NB4 (cell line): ENCODE data around the gene PDGFD.

Source experiments
- DNase-seq: peaks from one replicate; pipeline ENCODE4 v3.0.0; 2010; ENCODE audit warnings: low read depth
- H3K4me3 ChIP-seq: one replicate; pipeline ENCODE4 v1.5.1; 2011; ENCODE audit warnings: mild to moderate bottlenecking, low read depth, low read length, moderate library complexity
- CTCF ChIP-seq: IDR thresholded peaks from one replicate; pipeline ENCODE4 v1.5.1; 2012; ENCODE audit warnings: low read depth, low read length
- MAX ChIP-seq: IDR thresholded peaks from 2 replicates; pipeline ENCODE4 v1.6.1; 2011; ENCODE audit warnings: low read depth, low read length
- MYC ChIP-seq: IDR thresholded peaks from 2 replicates; pipeline ENCODE4 v1.6.1; 2011; ENCODE audit warnings: low read depth, low read length
- POLR2A ChIP-seq: IDR thresholded peaks from 2 replicates; pipeline ENCODE4 v1.6.1; 2011; ENCODE audit warnings: mild to moderate bottlenecking; ENCODE audit not compliant: insufficient read length; ENCODE audit errors: extremely low read depth

PDGFD gene

GRCh38 chr11:104183593-104183992, 19.6 kb upstream of the PDGFD start:
- no peak for DNase-seq
- TF ChIP-seq MYC (no peak), MAX (no peak), CTCF (no peak), POLR2A (no peak)
- H3K4me3 ChIP-seq: no peak overlapping the region

- TF ChIP-seq CTCF: no peak
- TF ChIP-seq POLR2A: no peak
- no peak for TF ChIP-seq MYC
- DNase-seq: no peak
- no peak overlapping the region for H3K4me3 ChIP-seq
Observed at GRCh38 chr11:104175769-104176168, 11.8 kb upstream of the PDGFD start.

- TF ChIP-seq POLR2A: no peak
- TF ChIP-seq CTCF: no peak
- no peak for TF ChIP-seq MYC
- no peak for TF ChIP-seq MAX
- no peak for DNase-seq
- H3K4me3 ChIP-seq: no peak overlapping the region
Observed at GRCh38 chr11:104169091-104169490, 5.1 kb upstream of the PDGFD start.

- no peak for DNase-seq
- H3K4me3 ChIP-seq: no peak overlapping the region
- TF ChIP-seq MYC (no peak), MAX (no peak), CTCF (no peak), POLR2A (no peak)
Observed at GRCh38 chr11:104165014-104165413, 1.1 kb upstream of the PDGFD start.

- DNase-seq: no peak
- no peak overlapping the region for H3K4me3 ChIP-seq
- TF ChIP-seq MAX (no peak), POLR2A (no peak), CTCF (no peak), MYC (no peak)
Observed at GRCh38 chr11:104163100-104164027, 583 bp downstream of the PDGFD start.
